SK-N-MC (cell line): ENCODE data around the gene LRRFIP1.

Experiments used
- DNase-seq: peaks from one replicate; pipeline ENCODE4 v3.0.0-alpha.2; 2011; ENCODE audit warnings: low read depth, low spot score
- H3K27ac ChIP-seq: fragments of 200-600 bp; sonication (generic); 2 replicates; pipeline ENCODE4 v1.5.1; 2016; ENCODE audit warnings: mixed run types
- H3K36me3 ChIP-seq: fragments of 200-600 bp; sonication (generic); 2 replicates; pipeline ENCODE4 v1.6.1; 2017; ENCODE audit warnings: antibody characterized with exemption, low read length, mixed read lengths; ENCODE audit not compliant: insufficient read depth
- H3K4me3 ChIP-seq: fragments of 200-600 bp; sonication (generic); 2 replicates; pipeline ENCODE4 v1.5.1; 2016
- H3K9ac ChIP-seq: fragments of 200-600 bp; sonication (generic); 2 replicates; pipeline ENCODE4 v1.8.0; 2017; ENCODE audit warnings: mixed run types, mixed read lengths; ENCODE audit not compliant: insufficient read length
- H3K9me3 ChIP-seq: fragments of 200-600 bp; sonication (generic); 2 replicates; pipeline ENCODE4 v1.6.1; 2017; ENCODE audit warnings: low read depth, mild to moderate bottlenecking, antibody characterized with exemption, low read length, moderate library complexity, mixed read lengths
- EZH2 ChIP-seq: fragments of 200-600 bp; sonication (generic); IDR thresholded peaks from one replicate; pipeline ENCODE4 v1.6.1; 2017; ENCODE audit warnings: antibody characterized with exemption
- FOXP2 ChIP-seq: optimal IDR thresholded peaks from 2 replicates; pipeline ENCODE3; 2011; ENCODE audit warnings: mild to moderate bottlenecking, moderate library complexity; ENCODE audit not compliant: insufficient read depth; ENCODE audit errors: extremely low read length, control extremely low read depth
- POLR2AphosphoS5 ChIP-seq: IDR thresholded peaks from 2 replicates; pipeline ENCODE4 v1.6.1; 2012; ENCODE audit warnings: mild to moderate bottlenecking, low read depth, low read length, borderline replicate concordance

Gene LRRFIP1

GRCh38 chr2:237651761-237652160 is 24.4 kb downstream of the LRRFIP1 start:
- no peaks in the 10 kb centered on the region for H3K36me3 ChIP-seq
- no peak overlapping the region for H3K27ac ChIP-seq
- no peak for DNase-seq
- H3K9ac ChIP-seq: no peak overlapping the region
- H3K9me3 ChIP-seq: no peaks in the 10 kb centered on the region; the same call in 1 of the 2 replicates
- TF ChIP-seq FOXP2 (no peak), EZH2 (no peak), POLR2AphosphoS5 (no peak)
- no peak overlapping the region for H3K4me3 ChIP-seq

DNA sequence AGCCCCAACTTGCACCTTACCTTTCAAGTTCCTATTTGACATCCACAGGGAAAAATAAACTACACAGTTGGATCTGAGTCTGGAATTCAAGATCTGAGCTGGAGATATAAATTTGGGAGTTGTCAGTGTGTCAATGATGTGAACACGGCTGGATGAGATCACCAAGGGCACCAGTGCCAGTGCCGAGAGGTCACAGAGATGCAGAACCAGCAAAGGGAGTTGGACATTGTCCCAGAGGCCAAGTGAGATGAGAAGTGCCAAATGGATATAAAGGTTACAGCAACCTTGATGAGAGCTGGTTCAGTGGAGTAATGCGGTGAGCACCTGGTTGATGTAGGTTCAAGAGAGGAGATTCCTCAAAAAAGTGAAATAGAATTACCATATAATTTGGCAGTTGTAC is 24.8 kb downstream of the LRRFIP1 start:
- DNase-seq: no peak
- no peak for TF ChIP-seq POLR2AphosphoS5
- no peak for TF ChIP-seq FOXP2
- TF ChIP-seq EZH2: no peak
- no peak overlapping the region for H3K9ac ChIP-seq
- no peaks in the 10 kb centered on the region; the same call in 1 of the 2 replicates for H3K9me3 ChIP-seq
- no peak overlapping the region for H3K4me3 ChIP-seq
- H3K36me3 ChIP-seq: no peaks in the 10 kb centered on the region
- no peak overlapping the region for H3K27ac ChIP-seq

GRCh38 chr2:237652854-237653253 is 25.5 kb downstream of the LRRFIP1 start:
- Histone ChIP-seq H3K9me3 (no peaks in the 10 kb centered on the region; the same call in 1 of the 2 replicates), H3K27ac (no peak overlapping the region), H3K36me3 (no peaks in the 10 kb centered on the region), H3K9ac (no peak overlapping the region), H3K4me3 (no peak overlapping the region)
- no peak for TF ChIP-seq FOXP2
- no peak for TF ChIP-seq POLR2AphosphoS5
- no peak for TF ChIP-seq EZH2
- no peak for DNase-seq

DNA sequence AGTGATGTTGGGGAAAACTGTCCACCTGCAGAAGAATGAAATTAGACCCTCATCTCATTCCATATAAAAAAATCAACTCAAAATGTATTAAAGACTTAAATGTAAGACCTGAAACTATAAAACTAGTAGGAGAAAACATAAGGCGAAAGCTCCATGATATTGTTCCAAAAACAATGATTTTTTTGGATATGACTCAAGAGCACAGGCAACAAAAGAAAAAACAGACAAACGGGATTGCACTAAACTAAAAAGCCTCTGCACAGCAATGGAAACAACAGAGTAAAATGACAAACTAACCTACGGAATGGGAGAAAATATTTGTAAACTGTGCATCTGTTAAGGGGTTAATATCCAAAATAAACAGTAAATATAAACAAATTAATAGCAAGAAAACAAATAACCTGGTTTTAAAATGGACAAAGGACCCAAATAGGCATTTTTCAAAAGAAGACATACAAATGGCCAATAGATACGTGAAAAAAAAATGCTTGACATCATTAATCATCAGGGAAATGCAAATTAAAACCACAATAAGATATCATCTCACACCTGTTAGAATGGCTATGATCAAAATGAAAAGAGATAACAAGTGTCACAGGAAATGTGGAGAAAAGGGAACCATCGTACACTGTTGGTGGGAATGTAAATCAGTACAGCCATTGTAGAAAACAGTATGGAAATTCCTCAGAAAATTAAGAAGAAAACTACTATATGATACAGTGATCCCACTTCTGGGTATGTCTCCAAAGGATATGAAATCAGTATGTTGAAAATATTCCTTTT is 26.6 kb downstream of the LRRFIP1 start:
- H3K27ac ChIP-seq: no peak overlapping the region
- no peaks in the 10 kb centered on the region for H3K36me3 ChIP-seq
- no peak for DNase-seq
- no peak overlapping the region for H3K9ac ChIP-seq
- no peak overlapping the region for H3K4me3 ChIP-seq
- no peaks in the 10 kb centered on the region; the same call in 1 of the 2 replicates for H3K9me3 ChIP-seq
- TF ChIP-seq EZH2 (no peak), FOXP2 (no peak), POLR2AphosphoS5 (no peak)

GRCh38 chr2:237657063-237657462 is 29.7 kb downstream of the LRRFIP1 start:
- TF ChIP-seq FOXP2 (no peak), POLR2AphosphoS5 (no peak), EZH2 (no peak)

GRCh38 chr2:237660381-237660900 is 33.1 kb downstream of the LRRFIP1 start:
- DNase-seq: no peak
- H3K4me3 ChIP-seq: no peak overlapping the region
- H3K27ac ChIP-seq: no peak overlapping the region
- H3K9me3 ChIP-seq: no peaks in the 10 kb centered on the region; the same call in 1 of the 2 replicates
- H3K9ac ChIP-seq: no peak overlapping the region
- no peaks in the 10 kb centered on the region for H3K36me3 ChIP-seq
- no peak for TF ChIP-seq EZH2
- no peak for TF ChIP-seq FOXP2
- TF ChIP-seq POLR2AphosphoS5: no peak

More at GRCh38 chr2:237657063-237657462, 29.7 kb downstream of the LRRFIP1 start:
- H3K4me3 ChIP-seq: no peak overlapping the region
- H3K27ac ChIP-seq: no peak overlapping the region
- H3K9me3 ChIP-seq: no peaks in the 10 kb centered on the region; the same call in 1 of the 2 replicates
- no peak overlapping the region for H3K9ac ChIP-seq
- DNase-seq: no peak
- H3K36me3 ChIP-seq: no peaks in the 10 kb centered on the region

DNA sequence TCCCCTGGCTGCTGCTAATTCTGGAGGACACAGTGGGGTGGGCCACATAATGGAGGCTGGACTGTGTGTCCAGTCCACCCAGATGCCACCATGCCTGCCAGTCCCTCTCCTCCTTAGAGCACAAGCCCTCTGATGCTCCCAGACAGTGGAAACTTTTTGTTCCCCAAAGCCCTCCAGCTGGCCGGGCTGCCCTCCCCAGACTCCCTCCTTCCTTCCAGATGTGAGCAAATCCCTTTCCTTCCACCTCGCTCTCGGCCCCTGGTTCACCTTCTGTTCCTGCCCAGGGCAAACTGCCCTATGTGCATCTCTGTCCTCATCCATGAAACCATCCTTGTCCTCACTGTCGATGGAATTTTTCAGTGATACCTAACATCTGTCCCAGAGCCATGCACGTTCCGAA is 33.9 kb downstream of the LRRFIP1 start:
- Histone ChIP-seq H3K36me3 (no peaks in the 10 kb centered on the region), H3K9me3 (no peaks in the 10 kb centered on the region; the same call in 1 of the 2 replicates), H3K4me3 (no peak overlapping the region), H3K9ac (no peak overlapping the region), H3K27ac (no peak overlapping the region)
- DNase-seq: no peak
- TF ChIP-seq FOXP2 (no peak), EZH2 (no peak), POLR2AphosphoS5 (no peak)

DNA sequence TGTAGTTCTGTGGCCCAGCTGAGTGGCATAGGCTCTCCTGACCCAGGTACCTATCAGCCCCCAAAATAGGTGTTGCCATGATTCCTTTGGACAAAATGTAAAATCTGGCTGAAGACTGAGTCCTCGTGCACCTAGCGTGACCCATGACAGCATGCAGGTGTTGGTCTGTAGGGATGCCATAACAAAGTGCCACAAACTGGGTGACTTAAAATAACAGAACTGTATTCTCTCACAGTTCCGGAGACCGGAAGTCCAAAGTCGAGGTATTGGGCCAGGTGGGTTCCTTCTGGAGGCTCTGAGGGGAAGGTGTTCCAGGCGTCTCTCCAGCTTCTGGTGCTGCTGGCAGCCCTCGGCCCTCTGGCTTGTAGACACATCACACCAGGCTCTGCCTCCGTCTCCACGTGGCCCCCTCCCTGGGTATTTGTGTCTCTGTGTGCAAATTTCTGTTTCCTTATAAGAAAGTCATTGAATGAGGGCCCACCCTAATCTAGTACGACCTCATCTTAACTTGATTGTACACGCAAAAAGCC is 34.5 kb downstream of the LRRFIP1 start:
- Histone ChIP-seq H3K9me3 (no peaks in the 10 kb centered on the region; the same call in 1 of the 2 replicates), H3K9ac (no peak overlapping the region), H3K36me3 (no peaks in the 10 kb centered on the region), H3K27ac (no peak overlapping the region), H3K4me3 (peak overlapping the region; percentile 44)
- no peak for DNase-seq
- TF ChIP-seq POLR2AphosphoS5: no peak
- TF ChIP-seq EZH2: no peak
- TF ChIP-seq FOXP2: no peak
